ELF-1 (cell line): Measurements from ENCODE around the gene PSMC3IP.
"Not testable (repeated sequence)": the region's sequence is repeated elsewhere in the genome, so short reads cannot be mapped to it uniquely, and the experiment has no call there.

ENCODE experiments used
- DNase-seq: peaks from one replicate; pipeline ENCODE4 v3.0.0-alpha.2; 2016; ENCODE audit warnings: low read depth, low spot score

Gene PSMC3IP

GRCh38 chr17:42577532-42578281 lies at the start of gene PSMC3IP:
Gene PSMC3IP (minus strand): TSS chr17:42577729. CDS start chr17:42577686, 43 bp downstream.
- peak; percentile 97 for DNase-seq

- DNase-seq, result no peak
Observed at GRCh38 chr17:42623732-42624596, 46.4 kb upstream of the PSMC3IP start.

GRCh38 chr17:42623271-42623670 lies 45.7 kb upstream of the PSMC3IP start:
- no peak for DNase-seq

GRCh38 chr17:42621987-42622386 lies 44.5 kb upstream of the PSMC3IP start:
- not testable (repeated sequence) for DNase-seq

GRCh38 chr17:42618442-42619150 lies 41.1 kb upstream of the PSMC3IP start:
- DNase-seq, result peak; percentile 81

- DNase-seq, result no peak
Observed at GRCh38 chr17:42617956-42618431, 40.5 kb upstream of the PSMC3IP start.

GRCh38 chr17:42613699-42614295 lies 36.3 kb upstream of the PSMC3IP start:
- DNase-seq, result no peak

- no peak for DNase-seq
Observed at GRCh38 chr17:42612013-42612412, 34.5 kb upstream of the PSMC3IP start.

GRCh38 chr17:42609814-42610801 lies 32.6 kb upstream of the PSMC3IP start:
- not testable (repeated sequence) for DNase-seq

- DNase-seq, result peak; percentile 100
Observed at GRCh38 chr17:42609182-42609813, 31.8 kb upstream of the PSMC3IP start, which contains the start of the genes RETREG3 and TUBG1. Gene RETREG3 (minus strand): TSS chr17:42609374. CDS start chr17:42609324, 50 bp downstream. Gene TUBG1 (plus strand): TSS chr17:42609683. CDS start chr17:42609738, 55 bp downstream.

- DNase-seq, result no peak
Observed at GRCh38 chr17:42608305-42609181, 31.0 kb upstream of the PSMC3IP start.

- DNase-seq, result no peak
Observed at GRCh38 chr17:42607769-42608168, 30.2 kb upstream of the PSMC3IP start.

- DNase-seq, result no peak
Observed at GRCh38 chr17:42603318-42603717, 25.8 kb upstream of the PSMC3IP start.

- DNase-seq, result no peak
Observed at GRCh38 chr17:42598905-42599304, 21.4 kb upstream of the PSMC3IP start.

- no peak for DNase-seq
Observed at GRCh38 chr17:42596386-42596785, 18.9 kb upstream of the PSMC3IP start.

- no peak for DNase-seq
Observed at GRCh38 chr17:42591411-42591810, 13.9 kb upstream of the PSMC3IP start.

GRCh38 chr17:42590886-42591285 lies 13.4 kb upstream of the PSMC3IP start:
- DNase-seq, result no peak

GRCh38 chr17:42586514-42587230 lies 9.1 kb upstream of the PSMC3IP start:
- no peak for DNase-seq
